Activated T-helper 2 cell treated with anti-CD3 and anti-CD28 coated beads, Interferon-gamma antibody, Interleukin-2, Interleukin-4, amounts not matched to agents 10 μg/mL and 5 μg/mL and 100 μg/mL, durations not matched to agents 14 hours and 24 hours and 36 hours (primary cell): ENCODE data around the gene PPFIA1. TPM values are rescaled to one million over a fixed set of nuclear protein-coding genes. Genes with fewer than 3 reads are reported as not detected.
A peak's percentile ranks its signal among the peaks of the same experiment; 100 is the strongest.

Experiments used
- DNase-seq: peaks from one replicate; pipeline ENCODE4 v3.0.0; 2021; ENCODE audit warnings: low spot score
- H3K27ac Mint-ChIP-seq: one replicate; pipeline ENCODE4 v1.8.0; 2021; ENCODE audit warnings: mixed read lengths
- H3K27me3 Mint-ChIP-seq: one replicate; pipeline ENCODE4 v1.8.0; 2021; ENCODE audit warnings: low read depth, mixed read lengths
- H3K36me3 Mint-ChIP-seq: one replicate; pipeline ENCODE4 v1.8.0; 2021; ENCODE audit warnings: low read depth, mixed read lengths
- H3K4me1 Mint-ChIP-seq: one replicate; pipeline ENCODE4 v1.8.0; 2021; ENCODE audit warnings: low read depth, mixed read lengths
- H3K4me3 Mint-ChIP-seq: one replicate; pipeline ENCODE4 v1.8.0; 2021; ENCODE audit warnings: low read depth, mild to moderate bottlenecking, moderate library complexity, mixed read lengths
- H3K9me3 Mint-ChIP-seq: one replicate; pipeline ENCODE4 v1.8.0; 2021; ENCODE audit warnings: mixed read lengths
- intact Hi-C: fragments of 100-400 bp; cut with micrococcal nuclease; formaldehyde crosslinking; loops from one replicate; pipeline ENCODE4 v1.15.1; 2023
- total RNA-seq: library from RNA; stranded (reverse); gene quantifications from 2 replicates; pipeline ENCODE4 v1.2.3, GENCODE V29; 2022

PPFIA1 gene
- total RNA-seq, 1 donor from 2014 or later, result 47.1 TPM

DNA sequence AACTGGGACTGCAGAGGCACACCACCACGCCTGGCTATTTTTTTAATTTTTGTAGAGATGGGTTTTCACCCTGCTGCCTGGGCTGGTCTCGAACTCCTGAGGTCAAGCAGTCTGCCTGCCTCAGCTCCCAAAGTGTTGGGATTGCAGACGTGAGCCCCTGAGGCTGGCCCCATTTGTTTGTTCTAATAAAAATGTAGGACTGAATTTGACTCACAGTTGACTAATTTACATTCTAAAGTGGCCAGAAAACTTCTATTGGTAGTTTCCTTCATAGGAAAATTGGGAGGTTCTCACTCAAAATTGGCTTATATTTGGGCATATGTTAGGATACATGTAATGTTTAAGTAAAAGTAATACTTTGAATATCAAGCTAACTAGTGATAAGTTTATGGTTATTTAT, 35.0 kb downstream of the PPFIA1 start:
- no peaks in the 10 kb centered on the region for H3K4me1 Mint-ChIP-seq
- H3K36me3 Mint-ChIP-seq, result peaks cover 24% of the 10 kb centered on the region
- no peaks in the 10 kb centered on the region for H3K27me3 Mint-ChIP-seq
- no peak overlapping the region for H3K4me3 Mint-ChIP-seq
- no peak overlapping the region for H3K27ac Mint-ChIP-seq
- intact Hi-C loops, result no loop called here
- H3K9me3 Mint-ChIP-seq, result no peaks in the 10 kb centered on the region
- DNase-seq, result no peak

DNA sequence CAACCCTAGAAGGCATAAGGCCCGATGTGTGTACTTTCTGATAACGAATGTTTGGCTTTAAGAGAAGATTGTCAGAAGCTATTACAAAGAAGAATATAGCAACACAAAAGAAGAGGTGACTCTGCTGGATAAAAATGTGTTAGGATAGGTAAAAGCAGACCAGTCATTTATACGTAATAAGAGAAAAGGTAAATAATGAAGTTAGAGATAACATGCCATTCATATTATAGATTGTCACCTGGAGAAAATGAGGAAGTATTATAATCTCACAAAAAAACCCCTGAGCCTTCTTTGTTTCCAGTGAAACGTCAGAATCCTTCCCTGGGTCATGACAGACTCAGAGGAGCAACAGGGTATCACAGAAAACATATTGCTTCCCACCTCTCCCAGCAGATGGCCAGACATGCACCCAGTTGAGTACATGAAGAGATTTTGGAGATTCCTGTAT, 36.1 kb downstream of the PPFIA1 start:
- no peak overlapping the region for H3K4me3 Mint-ChIP-seq
- H3K36me3 Mint-ChIP-seq, result peaks cover 23% of the 10 kb centered on the region
- intact Hi-C loops, result no loop called here
- H3K9me3 Mint-ChIP-seq, result no peaks in the 10 kb centered on the region
- no peaks in the 10 kb centered on the region for H3K27me3 Mint-ChIP-seq
- no peak overlapping the region for H3K27ac Mint-ChIP-seq
- H3K4me1 Mint-ChIP-seq, result no peaks in the 10 kb centered on the region
- no peak for DNase-seq

DNA sequence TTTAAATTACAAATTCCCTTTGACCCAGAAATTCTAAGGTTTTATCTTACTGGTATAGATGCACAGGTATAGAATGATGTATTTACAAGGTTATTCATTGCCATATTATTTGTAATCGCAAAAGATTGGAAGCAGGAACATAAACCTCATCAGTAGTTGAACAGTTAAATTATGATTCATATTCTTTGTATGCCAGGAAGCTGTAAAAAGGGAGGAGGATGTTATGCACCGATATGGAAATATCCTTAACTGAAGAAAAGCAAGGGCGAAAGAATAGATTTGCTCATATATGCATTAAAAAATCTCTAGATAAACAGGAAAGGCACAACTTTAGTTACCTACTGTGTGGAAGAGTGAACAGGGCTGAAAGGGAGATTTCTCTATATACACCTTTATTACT, 36.7 kb downstream of the PPFIA1 start:
- H3K4me3 Mint-ChIP-seq, result no peak overlapping the region
- no peak overlapping the region for H3K27ac Mint-ChIP-seq
- H3K9me3 Mint-ChIP-seq, result no peaks in the 10 kb centered on the region
- no peaks in the 10 kb centered on the region for H3K4me1 Mint-ChIP-seq
- DNase-seq, result no peak
- H3K36me3 Mint-ChIP-seq, result peaks cover 23% of the 10 kb centered on the region
- intact Hi-C loops, result no loop called here
- H3K27me3 Mint-ChIP-seq, result no peaks in the 10 kb centered on the region

DNA sequence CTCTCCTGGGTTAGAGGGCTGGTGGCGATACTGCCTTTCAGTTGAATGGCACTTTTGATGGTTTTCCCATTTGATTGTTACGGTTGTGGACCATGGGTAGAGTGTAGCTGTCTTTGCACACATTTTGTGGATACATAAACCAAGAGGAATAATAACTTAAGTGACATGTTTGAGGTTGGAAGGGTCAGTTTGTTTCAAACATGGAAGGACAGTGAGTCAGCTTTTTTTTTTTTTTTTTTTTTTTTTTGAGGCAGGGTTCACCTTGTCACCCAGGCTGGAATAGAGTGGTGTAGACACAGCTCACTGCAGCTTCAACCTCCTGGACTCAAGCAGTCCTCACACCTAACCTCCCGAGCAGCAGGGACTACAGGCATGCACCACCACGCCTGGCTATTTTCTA, 41.1 kb downstream of the PPFIA1 start:
- Mint-ChIP-seq H3K9me3 (no peaks in the 10 kb centered on the region), H3K27ac (peak overlapping the region; percentile 2), H3K27me3 (no peaks in the 10 kb centered on the region), H3K4me3 (no peak overlapping the region), H3K4me1 (peaks cover 3% of the 10 kb centered on the region), H3K36me3 (peaks cover 23% of the 10 kb centered on the region)
- no peak for DNase-seq
- intact Hi-C loops, result no loop called here

DNA sequence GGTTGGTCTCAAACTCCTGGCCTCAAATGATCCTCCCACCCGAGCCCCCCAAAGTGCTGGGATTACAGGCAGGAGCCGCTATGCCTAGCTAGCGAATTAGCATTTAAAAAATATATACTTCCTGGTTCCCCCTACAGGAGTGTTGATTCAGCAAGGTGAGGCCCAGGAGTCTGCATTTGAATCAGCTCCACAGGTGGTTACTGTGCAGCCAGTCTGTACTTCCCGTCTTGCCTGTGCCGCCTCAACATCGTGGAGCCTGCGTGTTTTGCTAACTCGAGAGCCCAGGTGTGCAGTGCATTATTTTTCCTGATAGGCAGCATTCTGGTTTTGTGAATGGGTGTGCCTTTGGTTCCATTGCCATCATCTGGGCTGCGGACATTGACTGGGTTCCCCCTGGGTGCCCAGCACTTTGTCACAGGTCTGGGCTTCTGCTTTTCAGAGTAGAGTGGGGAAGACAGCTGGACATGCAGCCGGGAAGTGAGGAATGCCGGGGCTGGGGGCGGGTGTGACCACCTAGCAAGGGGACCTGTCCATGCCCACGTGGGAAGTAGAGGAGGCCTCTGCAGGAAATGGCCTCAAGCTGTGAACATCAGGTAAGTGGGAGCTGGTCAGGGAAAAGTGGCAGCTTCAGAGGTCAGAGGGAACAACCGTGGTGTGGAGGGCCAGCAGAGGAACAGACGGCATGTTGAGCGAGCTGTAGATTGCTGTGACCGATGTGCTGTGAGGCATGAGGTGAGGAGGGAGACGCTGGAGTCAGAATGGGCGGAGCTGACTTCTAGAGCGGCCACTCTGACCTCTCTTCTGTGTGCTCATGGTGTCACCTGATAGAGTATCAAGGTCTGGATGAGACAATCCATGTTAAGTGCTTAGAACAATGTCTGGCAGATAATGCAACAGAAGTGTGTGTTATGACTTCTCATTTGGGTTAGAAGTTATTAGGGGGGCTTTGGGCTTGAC, 42.2 kb downstream of the PPFIA1 start:
- no peaks in the 10 kb centered on the region for H3K9me3 Mint-ChIP-seq
- no peaks in the 10 kb centered on the region for H3K27me3 Mint-ChIP-seq
- no peak for DNase-seq
- intact Hi-C loops, result no loop called here
- no peak overlapping the region for H3K27ac Mint-ChIP-seq
- no peak overlapping the region for H3K4me3 Mint-ChIP-seq
- H3K4me1 Mint-ChIP-seq, result peaks cover 3% of the 10 kb centered on the region
- peaks cover 15% of the 10 kb centered on the region for H3K36me3 Mint-ChIP-seq

DNA sequence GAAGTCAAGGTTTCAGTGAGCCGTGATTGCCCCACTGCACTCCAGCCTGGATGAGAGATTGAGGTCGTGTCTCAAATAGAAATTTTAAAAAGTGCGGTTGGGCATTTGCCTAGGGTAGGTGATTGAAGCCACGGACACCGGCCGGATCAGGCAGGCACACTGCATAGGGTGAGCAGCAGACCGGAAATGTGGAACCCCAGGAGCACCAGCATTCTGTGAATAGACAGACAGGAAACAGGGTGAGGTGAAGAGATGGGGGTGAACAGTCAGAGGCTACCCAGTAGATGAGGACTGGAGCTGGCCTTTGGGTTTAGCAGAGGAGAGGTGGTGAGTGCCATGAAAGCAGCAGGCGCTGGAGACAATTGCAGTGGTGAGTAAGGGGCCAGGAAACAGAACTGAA, 43.5 kb downstream of the PPFIA1 start:
- H3K4me3 Mint-ChIP-seq, result no peak overlapping the region
- H3K9me3 Mint-ChIP-seq, result no peaks in the 10 kb centered on the region
- no peaks in the 10 kb centered on the region for H3K27me3 Mint-ChIP-seq
- H3K4me1 Mint-ChIP-seq, result peaks cover 3% of the 10 kb centered on the region
- no peak overlapping the region for H3K27ac Mint-ChIP-seq
- intact Hi-C loops, result no loop called here
- H3K36me3 Mint-ChIP-seq, result peaks cover 15% of the 10 kb centered on the region
- no peak for DNase-seq

DNA sequence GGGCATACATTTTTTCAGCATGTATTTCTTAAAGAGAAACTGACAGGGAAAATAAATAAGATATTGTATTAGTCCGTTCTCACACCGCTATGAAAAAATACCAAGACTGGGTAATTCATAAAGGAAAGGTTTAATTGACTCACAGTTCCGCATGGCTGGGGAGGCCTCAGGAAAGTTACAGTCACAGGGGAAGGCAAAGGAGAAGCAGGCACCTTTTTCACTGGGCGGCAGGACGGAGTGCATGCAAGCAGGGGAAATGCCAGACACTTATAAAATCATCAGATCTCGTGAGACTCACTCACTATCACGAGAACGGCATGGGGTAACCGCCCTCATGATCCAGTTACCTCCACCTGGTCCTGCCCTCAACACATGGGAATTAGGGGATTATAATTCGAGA, 44.2 kb downstream of the PPFIA1 start:
- no peak overlapping the region for H3K4me3 Mint-ChIP-seq

DNA sequence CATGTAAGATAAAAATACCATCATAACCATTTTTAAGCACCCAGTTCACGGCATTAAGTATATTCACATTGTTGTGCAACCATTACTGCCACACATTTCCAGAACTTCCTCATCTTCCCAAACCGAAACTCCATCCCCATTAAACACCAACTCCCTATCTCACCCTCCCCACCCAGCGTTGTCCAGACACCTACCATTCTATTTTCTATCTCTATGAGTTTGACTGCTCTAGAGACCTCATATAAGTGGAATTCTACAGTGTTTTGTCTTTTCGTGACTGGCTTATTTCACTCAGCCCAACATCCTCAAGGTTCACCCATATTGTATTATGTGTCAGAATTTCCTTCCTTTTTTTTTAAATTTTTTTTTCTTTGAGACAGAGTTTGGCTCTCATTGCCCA, 45.2 kb downstream of the PPFIA1 start:
- Mint-ChIP-seq H3K9me3 (no peaks in the 10 kb centered on the region), H3K27me3 (no peaks in the 10 kb centered on the region), H3K4me3 (no peak overlapping the region), H3K27ac (no peak overlapping the region), H3K4me1 (peaks cover 3% of the 10 kb centered on the region), H3K36me3 (peaks cover 7% of the 10 kb centered on the region)
- intact Hi-C loops, result no loop called here
- no peak for DNase-seq

More for the DNA sequence above, 44.2 kb downstream of the PPFIA1 start:
- intact Hi-C loops, result no loop called here
- no peaks in the 10 kb centered on the region for H3K9me3 Mint-ChIP-seq
- DNase-seq, result no peak
- H3K27ac Mint-ChIP-seq, result no peak overlapping the region
- H3K27me3 Mint-ChIP-seq, result no peaks in the 10 kb centered on the region
- peaks cover 10% of the 10 kb centered on the region for H3K36me3 Mint-ChIP-seq
- peaks cover 3% of the 10 kb centered on the region for H3K4me1 Mint-ChIP-seq

DNA sequence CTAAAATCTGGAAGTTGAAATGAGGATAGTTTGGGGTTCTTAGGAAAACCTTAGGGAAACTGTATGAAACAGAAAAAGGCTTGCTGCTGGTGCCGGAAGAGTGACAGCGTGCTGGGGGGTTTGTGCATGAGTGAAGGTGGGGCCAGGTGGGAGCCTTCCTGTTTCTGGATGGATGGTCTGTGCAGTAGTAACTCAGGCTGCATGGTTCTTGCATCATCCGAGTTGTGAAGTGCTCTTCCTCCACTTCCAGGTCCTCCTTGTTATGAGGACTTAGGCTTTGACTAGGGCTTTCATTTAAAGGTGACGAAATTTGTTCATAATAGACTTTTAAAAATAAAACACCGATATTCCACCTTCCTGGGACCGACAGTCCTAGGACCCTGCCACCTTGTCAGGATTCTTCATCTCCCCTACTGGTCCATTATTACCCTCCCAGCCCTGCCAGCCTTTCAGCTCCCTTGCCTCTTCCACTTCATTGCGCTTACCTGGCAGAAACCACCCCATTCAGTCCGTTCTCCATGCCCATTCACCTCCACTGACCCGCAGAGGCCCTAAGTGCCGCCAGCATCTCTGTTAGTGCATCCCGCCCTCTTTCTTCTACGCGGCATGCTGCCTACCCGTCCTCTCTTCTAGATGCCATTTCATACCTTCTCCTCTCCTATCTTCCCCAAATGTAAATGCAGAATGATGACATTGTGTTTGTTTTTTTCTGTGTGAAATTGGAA, 47.3 kb downstream of the PPFIA1 start:
- Mint-ChIP-seq H3K27ac (no peak overlapping the region), H3K27me3 (no peaks in the 10 kb centered on the region), H3K4me1 (peaks cover 3% of the 10 kb centered on the region), H3K36me3 (peaks cover 4% of the 10 kb centered on the region), H3K4me3 (no peak overlapping the region), H3K9me3 (no peaks in the 10 kb centered on the region)
- intact Hi-C loops, result no loop called here
- no peak for DNase-seq

DNA sequence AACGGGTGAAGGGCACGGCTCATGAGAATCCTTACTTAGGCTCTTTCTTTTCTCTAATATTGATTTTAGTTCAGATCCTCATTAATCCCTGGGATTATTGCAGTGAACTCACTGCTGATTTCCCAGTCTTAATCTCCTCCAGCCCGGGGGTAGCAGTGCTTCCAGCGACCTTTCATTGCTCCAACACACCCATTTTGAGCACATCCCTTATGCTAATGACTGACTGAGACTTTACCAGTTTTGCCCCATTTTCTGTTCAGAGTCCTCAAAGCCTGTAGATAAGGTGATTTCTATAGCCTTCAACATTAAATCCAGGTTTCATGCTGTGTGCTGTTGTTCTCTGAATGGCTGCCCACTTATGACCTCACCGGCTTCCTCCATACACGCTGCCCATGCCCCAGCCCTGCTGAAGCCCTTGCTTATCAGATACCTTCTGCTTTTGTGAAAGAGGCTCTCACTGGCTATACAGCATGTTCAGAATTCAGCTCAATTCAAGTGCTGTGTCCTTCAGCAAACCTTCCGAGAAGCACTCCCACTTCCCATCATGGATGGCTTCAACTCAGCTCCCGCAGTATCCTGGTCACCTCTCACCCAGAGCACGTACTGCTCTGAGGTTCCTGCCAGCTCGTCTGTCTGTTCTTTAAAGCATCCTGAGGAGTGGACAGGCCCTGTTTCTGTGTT, 49.0 kb downstream of the PPFIA1 start:
- DNase-seq, result no peak
- intact Hi-C loops, result no loop called here
- H3K9me3 Mint-ChIP-seq, result no peaks in the 10 kb centered on the region
- H3K27me3 Mint-ChIP-seq, result no peaks in the 10 kb centered on the region
- peaks cover 8% of the 10 kb centered on the region for H3K36me3 Mint-ChIP-seq
- no peak overlapping the region for H3K27ac Mint-ChIP-seq
- peaks cover 2% of the 10 kb centered on the region for H3K4me1 Mint-ChIP-seq
- no peak overlapping the region for H3K4me3 Mint-ChIP-seq

DNA sequence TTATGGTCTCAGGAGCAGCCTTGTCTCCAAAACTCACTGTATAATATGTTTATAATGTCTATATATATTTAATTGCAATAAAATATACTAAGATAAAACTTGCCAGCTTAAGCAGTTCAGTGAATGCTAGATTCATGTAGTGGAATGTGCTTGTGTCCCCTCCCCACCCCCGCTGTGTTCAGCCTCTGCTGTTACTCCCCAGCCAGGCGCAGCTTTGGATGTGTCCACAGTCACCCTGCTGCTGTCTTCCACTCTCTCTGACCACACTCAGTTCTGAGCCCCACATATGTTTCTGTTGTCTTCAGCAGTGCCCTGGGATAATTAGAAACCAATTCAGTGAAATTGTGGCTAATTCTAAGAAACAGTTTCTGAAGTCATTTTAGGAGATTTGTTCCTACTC, 52.2 kb downstream of the PPFIA1 start:
- no peaks in the 10 kb centered on the region for H3K27me3 Mint-ChIP-seq
- H3K4me1 Mint-ChIP-seq, result peaks cover 4% of the 10 kb centered on the region
- H3K27ac Mint-ChIP-seq, result no peak overlapping the region
- DNase-seq, result no peak
- peaks cover 26% of the 10 kb centered on the region for H3K36me3 Mint-ChIP-seq
- H3K4me3 Mint-ChIP-seq, result no peak overlapping the region
- H3K9me3 Mint-ChIP-seq, result no peaks in the 10 kb centered on the region
- intact Hi-C loops, result no loop called here

DNA sequence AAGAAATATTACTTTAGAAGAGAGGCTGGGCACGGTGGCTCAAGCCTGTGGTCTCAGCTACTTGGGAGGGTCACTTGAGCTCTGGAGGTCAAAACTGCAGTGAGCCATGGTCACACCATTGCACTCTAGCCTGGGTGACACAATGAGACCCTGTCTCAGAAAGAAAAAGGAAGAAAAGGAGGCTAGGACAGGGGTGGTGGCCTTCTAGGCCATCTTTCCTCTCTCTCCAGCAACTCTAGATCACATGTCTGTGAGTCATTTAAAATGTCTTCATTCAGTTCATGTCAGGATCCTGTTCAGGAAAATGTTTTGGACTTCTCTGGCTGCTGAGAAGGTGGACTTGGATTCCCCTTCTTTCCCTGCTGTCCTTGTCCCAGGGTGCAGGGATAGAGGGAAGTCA, 53.3 kb downstream of the PPFIA1 start:
- no peak for DNase-seq
- intact Hi-C loops, result no loop called here
- Mint-ChIP-seq H3K27ac (no peak overlapping the region), H3K4me3 (no peak overlapping the region), H3K36me3 (peaks cover 35% of the 10 kb centered on the region), H3K9me3 (no peaks in the 10 kb centered on the region), H3K4me1 (peaks cover 4% of the 10 kb centered on the region), H3K27me3 (no peaks in the 10 kb centered on the region)
